Tibial nerve (tissue), 4 donors: ENCODE measurements around the gene AFF3.

ENCODE experiments used
- EP300 ChIP-seq, 2 donors: sonication (generic); formaldehyde crosslinking; IDR thresholded peaks; one replicate each; pipeline ENCODE4 v1.6.1; 2017; ENCODE audit warnings: antibody characterized with exemption in 2 of 2, mild to moderate bottlenecking in 1 of 2
- POLR2A ChIP-seq, 2 donors: fragments of 450-650 bp; IDR thresholded peaks; one replicate each; pipeline ENCODE4 v1.6.1; 2017; ENCODE audit warnings: antibody characterized with exemption in 2 of 2, mild to moderate bottlenecking in 2 of 2, moderate library complexity in 2 of 2
- TF ChIP-seq, protein P1 (sequence below), 5 experiments: fragments of 200-600 bp in 3 of 5; fragments of 450-650 bp in 2 of 5; sonication (generic) in 3 of 5; IDR thresholded peaks; one replicate each; pipeline ENCODE4 v1.5.1; 2016 to 2019; ENCODE audit warnings: antibody characterized with exemption in 5 of 5, mild to moderate bottlenecking in 3 of 5, moderate library complexity in 2 of 5

DNA sequence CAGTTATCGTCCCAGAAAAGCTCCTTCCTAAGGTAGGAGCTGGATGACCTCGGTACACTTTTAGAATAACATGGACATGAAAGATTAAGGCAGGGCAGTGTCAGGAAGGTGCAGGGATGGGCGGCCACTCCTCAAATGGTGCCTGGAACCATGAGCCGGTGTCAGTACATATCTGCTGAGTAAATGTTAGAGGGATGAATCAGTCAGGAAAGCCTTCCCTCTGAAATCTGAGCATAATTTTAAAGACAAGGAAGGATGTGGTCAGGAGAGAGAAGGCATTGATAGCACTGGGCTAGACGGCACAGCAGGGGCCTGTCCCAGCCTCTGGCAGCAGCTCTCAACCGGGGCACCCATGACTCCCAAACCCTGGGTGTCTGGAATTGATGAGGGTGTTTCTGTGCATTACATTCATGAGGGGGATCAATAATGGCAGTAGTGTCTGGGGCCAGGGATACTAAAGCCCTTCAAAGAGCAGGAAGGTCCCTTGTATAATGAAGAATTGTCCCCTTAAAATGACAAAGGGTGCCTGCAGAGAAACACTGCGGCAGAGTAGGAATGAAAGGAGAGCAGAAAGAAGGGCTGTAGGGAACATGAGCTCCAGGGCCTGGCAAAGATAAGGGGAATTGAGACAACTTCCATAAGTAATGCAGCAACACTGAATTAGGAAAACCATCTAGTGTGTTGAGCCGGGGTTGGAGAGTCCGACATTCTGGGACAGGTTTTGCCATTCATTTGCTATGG, 490.3 kb downstream of the AFF3 start:
- no peak for TF ChIP-seq POLR2A (IDR thresholded peaks at IDR 0.05)
- TF ChIP-seq EP300 (IDR thresholded peaks at IDR 0.05) = no peak
- TF ChIP-seq, protein P1, sequence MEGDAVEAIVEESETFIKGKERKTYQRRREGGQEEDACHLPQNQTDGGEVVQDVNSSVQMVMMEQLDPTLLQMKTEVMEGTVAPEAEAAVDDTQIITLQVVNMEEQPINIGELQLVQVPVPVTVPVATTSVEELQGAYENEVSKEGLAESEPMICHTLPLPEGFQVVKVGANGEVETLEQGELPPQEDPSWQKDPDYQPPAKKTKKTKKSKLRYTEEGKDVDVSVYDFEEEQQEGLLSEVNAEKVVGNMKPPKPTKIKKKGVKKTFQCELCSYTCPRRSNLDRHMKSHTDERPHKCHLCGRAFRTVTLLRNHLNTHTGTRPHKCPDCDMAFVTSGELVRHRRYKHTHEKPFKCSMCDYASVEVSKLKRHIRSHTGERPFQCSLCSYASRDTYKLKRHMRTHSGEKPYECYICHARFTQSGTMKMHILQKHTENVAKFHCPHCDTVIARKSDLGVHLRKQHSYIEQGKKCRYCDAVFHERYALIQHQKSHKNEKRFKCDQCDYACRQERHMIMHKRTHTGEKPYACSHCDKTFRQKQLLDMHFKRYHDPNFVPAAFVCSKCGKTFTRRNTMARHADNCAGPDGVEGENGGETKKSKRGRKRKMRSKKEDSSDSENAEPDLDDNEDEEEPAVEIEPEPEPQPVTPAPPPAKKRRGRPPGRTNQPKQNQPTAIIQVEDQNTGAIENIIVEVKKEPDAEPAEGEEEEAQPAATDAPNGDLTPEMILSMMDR (IDR thresholded peaks at IDR 0.05) = no peak
